Activated CD4-positive, alpha-beta T cell treated with anti-CD3 and anti-CD28 coated beads, Interleukin-2, amount 10 ng/mL, durations not matched to agents 7 days and 5 days (primary cell): ENCODE results near the gene LDLRAD3. TPM values are rescaled to one million over a fixed set of nuclear protein-coding genes. Genes with fewer than 3 reads are reported as not detected.

ENCODE experiments used
- CTCF ChIA-PET: fragments of 350-600 bp; sonication (Branson Sonifier 250); formaldehyde crosslinking; loops from one replicate; lab custom pipeline; 2021; ENCODE audit warnings: antibody characterized with exemption; lab: Charles Lee
- POLR2A ChIA-PET: fragments of 350-600 bp; sonication (Branson Sonifier 250); formaldehyde crosslinking; loops from one replicate; lab custom pipeline; 2021; ENCODE audit warnings: antibody characterized with exemption; lab: Charles Lee
- DNase-seq: peaks from one replicate; pipeline ENCODE4 v3.0.0-alpha.2; 2020
- H3K27ac Mint-ChIP-seq: one replicate; pipeline ENCODE4 v1.8.0; 2021; ENCODE audit warnings: mild to moderate bottlenecking, moderate library complexity, mixed read lengths
- H3K27me3 Mint-ChIP-seq: one replicate; pipeline ENCODE4 v1.8.0; 2021; ENCODE audit warnings: mixed read lengths
- H3K36me3 Mint-ChIP-seq: one replicate; pipeline ENCODE4 v1.8.0; 2021; ENCODE audit warnings: low read depth, mixed read lengths
- H3K4me1 Mint-ChIP-seq: one replicate; pipeline ENCODE4 v1.8.0; 2021; ENCODE audit warnings: mixed read lengths
- H3K4me3 Mint-ChIP-seq: one replicate; pipeline ENCODE4 v1.8.0; 2021; ENCODE audit warnings: mild to moderate bottlenecking, moderate library complexity, mixed read lengths
- H3K9me3 Mint-ChIP-seq: one replicate; pipeline ENCODE4 v1.8.0; 2021; ENCODE audit warnings: mixed read lengths
- total RNA-seq, 2 experiments: library from RNA; stranded (reverse); gene quantifications; one replicate each; pipeline ENCODE4 v1.2.3, GENCODE V29; 2021

The LDLRAD3 gene
- total RNA-seq, 2 experiments from 2014 or later, result 0.07 TPM; not detected in 1

DNA sequence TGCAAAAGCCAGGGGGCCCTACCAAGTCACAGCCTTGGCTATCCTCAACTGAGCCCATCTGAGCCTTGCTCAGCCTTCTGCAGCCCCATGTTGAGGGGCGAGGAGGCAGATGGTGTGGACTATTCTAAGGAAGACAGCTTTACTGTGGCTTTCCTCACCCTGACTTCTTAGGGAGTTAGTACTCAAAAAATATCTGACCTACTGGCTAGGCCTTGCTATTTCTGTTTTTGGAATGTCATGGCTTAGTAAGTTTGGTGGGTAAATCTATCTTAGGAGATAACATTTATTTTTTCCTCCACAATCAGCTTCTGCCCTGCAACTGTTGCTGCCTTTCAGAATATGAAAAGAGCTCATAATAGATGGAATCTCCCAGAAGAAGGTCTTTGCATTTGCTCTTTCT lies 80.9 kb downstream of the LDLRAD3 start:
- Mint-ChIP-seq H3K36me3 (no peaks in the 10 kb centered on the region), H3K4me3 (no peak overlapping the region), H3K27ac (no peak overlapping the region), H3K27me3 (no peaks in the 10 kb centered on the region), H3K9me3 (no peaks in the 10 kb centered on the region), H3K4me1 (no peaks in the 10 kb centered on the region)
- CTCF ChIA-PET, result interaction anchor here (1.1 kb wide), 1 partner anchor 72 kb away, joined by 3 read pairs; no protein-coding TSS in a partner anchor
- POLR2A ChIA-PET, result no interaction called here
- DNase-seq, result no peak

DNA sequence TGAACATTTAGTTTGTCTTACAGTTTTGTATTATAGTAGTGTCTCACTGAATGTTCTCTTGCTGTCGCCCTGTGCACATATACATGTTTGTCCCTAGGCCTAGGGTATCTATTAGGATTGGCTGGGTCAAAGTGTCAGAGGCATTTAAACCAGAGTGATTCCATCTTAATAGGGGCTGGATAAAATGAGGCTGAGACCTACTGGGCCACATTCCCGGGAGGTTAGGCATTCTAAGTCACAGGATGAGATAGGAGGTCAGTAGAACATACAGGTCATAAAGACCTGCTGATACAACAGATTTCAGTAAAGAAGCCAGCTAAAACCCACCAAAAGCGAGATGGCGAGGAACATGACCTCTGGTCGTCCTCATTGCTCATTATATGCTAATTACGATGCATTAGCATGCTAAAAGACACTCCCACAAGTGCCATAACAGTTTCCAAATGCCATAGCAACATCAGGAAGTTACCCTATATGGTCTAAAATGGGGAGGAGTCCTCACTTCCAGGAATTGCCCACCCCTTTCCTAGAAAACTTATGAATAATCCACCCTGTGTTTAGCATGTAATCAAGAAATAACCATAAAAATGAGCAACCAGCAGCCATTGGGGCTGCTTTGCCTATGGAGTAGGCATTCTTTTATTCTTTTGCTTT lies 82.6 kb downstream of the LDLRAD3 start:
- Mint-ChIP-seq H3K36me3 (no peaks in the 10 kb centered on the region), H3K4me1 (no peaks in the 10 kb centered on the region), H3K9me3 (no peaks in the 10 kb centered on the region), H3K27ac (no peak overlapping the region), H3K4me3 (no peak overlapping the region), H3K27me3 (no peaks in the 10 kb centered on the region)
- ChIA-PET CTCF (interaction anchor here (0.5 kb wide), 1 partner anchor 347 kb away, joined by 4 read pairs; no protein-coding TSS in a partner anchor), POLR2A (no interaction called here)
- DNase-seq, result no peak

DNA sequence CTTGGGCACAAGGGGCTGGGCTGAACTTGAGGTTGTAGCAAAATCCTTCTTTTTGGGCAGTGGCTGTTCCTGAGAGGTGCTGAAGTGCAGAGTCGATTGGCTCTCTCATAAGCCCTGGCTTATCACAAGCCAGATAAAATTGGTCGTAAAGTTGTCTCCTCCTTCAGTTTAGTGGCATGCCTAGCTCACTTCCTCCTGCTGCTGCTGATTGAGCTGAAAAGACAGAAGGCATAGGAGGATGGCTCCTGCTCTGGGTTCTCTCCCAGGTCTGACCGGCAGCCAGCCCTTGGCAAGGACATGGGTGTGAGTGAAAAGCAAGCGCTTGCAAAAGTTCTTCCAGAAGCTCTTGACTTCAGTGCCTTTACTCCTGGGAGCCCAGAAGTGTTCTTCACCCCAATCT lies 83.9 kb downstream of the LDLRAD3 start:
- Mint-ChIP-seq H3K4me1 (no peaks in the 10 kb centered on the region), H3K36me3 (no peaks in the 10 kb centered on the region), H3K27me3 (no peaks in the 10 kb centered on the region), H3K4me3 (no peak overlapping the region), H3K27ac (no peak overlapping the region), H3K9me3 (no peaks in the 10 kb centered on the region)
- ChIA-PET POLR2A (no interaction called here), CTCF (no interaction called here)
- DNase-seq, result no peak

DNA sequence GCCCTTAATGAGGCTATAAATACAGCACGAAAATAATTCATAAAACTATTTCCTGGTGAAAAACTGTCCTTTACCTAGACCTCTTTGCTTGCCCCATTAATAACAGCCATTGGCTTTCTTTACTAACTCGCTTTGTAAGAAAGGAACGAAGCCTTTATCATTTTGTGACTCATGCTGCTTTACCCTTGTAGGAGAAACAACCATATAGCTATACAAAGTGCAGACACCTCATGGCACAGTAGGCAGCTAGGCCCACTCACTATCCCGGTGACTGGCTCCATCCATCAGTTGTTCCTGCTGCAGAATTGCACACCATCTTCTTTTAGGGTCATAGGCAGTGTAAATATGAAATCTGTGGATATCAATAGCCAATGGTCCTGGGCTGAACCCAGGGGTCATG lies 85.8 kb downstream of the LDLRAD3 start:
- Mint-ChIP-seq H3K36me3 (no peaks in the 10 kb centered on the region), H3K4me1 (no peaks in the 10 kb centered on the region), H3K27me3 (no peaks in the 10 kb centered on the region), H3K9me3 (no peaks in the 10 kb centered on the region), H3K4me3 (no peak overlapping the region), H3K27ac (no peak overlapping the region)
- DNase-seq, result no peak
- POLR2A ChIA-PET, result no interaction called here
- CTCF ChIA-PET, result no interaction called here

DNA sequence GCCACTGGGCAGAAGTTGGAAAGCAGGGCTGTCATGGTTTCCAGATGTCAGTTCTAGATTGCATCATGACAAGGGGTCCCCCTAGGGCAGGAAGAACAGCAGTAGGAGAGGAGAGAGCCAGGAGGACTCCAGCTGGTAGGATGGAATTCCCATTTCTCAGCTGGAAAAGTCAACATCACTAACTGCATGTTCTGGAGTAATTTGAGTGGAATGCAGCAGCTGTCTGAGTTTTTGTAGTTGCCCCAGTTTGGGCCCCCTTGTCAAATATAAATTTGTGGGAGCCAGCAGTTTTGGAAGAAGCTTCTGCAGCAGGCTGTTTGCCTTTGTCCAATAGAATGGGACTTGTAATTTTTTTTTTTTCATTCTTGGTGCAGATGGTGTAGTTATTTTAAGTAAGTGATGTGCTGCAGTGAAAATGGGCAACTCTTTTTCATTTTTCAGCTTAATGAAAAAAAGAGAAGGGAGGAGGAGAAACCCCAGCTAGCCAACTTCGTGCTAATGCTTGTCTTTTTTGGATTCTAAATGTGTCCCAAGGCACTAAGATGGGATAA lies 86.9 kb downstream of the LDLRAD3 start:
- no peaks in the 10 kb centered on the region for H3K36me3 Mint-ChIP-seq
- no peaks in the 10 kb centered on the region for H3K27me3 Mint-ChIP-seq
- POLR2A ChIA-PET, result no interaction called here

DNA sequence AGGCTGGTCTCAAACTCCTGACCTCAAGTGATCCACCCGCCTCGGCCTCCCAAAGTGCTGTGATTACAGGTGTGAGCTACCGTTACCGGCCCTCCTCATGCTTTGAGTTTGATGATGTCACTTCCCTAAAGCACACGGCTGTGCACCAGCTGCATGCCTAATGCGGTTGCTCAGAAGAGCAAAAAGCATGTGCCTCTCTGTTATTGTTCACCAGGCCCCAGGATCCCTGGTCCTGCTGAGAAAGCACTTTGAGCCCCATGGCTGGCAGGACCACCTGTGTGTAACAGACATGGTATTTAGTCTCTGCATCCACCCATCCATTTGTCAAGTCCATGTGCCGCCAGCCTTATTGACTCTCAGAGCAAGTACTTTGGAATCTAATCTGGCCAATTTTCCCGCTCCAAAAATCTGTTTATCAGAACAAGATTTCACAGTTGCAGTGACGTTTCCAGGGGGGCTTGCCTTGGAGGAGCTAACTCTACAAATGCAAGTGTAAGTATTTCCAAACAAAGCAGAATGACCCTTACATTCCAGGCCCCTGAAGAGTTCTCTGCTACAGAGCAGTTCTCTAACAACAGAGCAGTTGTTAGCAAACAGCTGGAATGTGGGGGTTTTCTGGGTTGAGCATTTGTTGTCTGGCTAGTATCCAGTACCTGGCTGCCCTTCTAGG lies 89.4 kb downstream of the LDLRAD3 start:
- no peaks in the 10 kb centered on the region for H3K36me3 Mint-ChIP-seq
- H3K4me3 Mint-ChIP-seq, result no peak overlapping the region
- CTCF ChIA-PET, result no interaction called here
- no peaks in the 10 kb centered on the region for H3K27me3 Mint-ChIP-seq
- no peaks in the 10 kb centered on the region for H3K4me1 Mint-ChIP-seq
- no peaks in the 10 kb centered on the region for H3K9me3 Mint-ChIP-seq
- POLR2A ChIA-PET, result no interaction called here
- no peak overlapping the region for H3K27ac Mint-ChIP-seq
- no peak for DNase-seq

More for the DNA sequence above, 86.9 kb downstream of the LDLRAD3 start:
- Mint-ChIP-seq H3K27ac (no peak overlapping the region), H3K4me3 (no peak overlapping the region), H3K4me1 (no peaks in the 10 kb centered on the region), H3K9me3 (no peaks in the 10 kb centered on the region)
- no peak for DNase-seq
- CTCF ChIA-PET, result interaction anchor here (0.6 kb wide), 1 partner anchor 1558 kb away, joined by 4 read pairs; no protein-coding TSS in a partner anchor

DNA sequence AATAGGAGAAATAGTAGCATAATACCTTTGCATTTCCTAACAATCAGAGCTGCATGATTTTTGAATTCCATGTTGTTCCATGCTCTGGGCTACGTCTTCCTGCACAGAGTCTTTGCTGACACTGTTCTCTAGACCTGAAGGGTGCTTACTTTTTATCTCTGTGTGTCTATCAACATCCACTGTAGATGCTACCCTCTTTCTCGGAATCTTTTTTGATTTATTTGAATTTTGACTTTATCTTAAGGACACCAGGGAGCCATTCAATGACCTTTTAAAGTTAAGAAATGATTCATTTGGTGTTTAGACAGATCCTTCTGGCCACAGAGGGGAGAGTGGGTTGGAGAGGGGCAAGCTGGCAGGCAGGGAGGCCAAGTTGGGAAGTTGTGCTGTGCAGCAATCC lies 90.1 kb downstream of the LDLRAD3 start:
- H3K36me3 Mint-ChIP-seq, result no peaks in the 10 kb centered on the region
- no peaks in the 10 kb centered on the region for H3K4me1 Mint-ChIP-seq
- no peaks in the 10 kb centered on the region for H3K9me3 Mint-ChIP-seq
- H3K27me3 Mint-ChIP-seq, result no peaks in the 10 kb centered on the region
- DNase-seq, result no peak
- no peak overlapping the region for H3K4me3 Mint-ChIP-seq
- H3K27ac Mint-ChIP-seq, result no peak overlapping the region
- POLR2A ChIA-PET, result no interaction called here
- CTCF ChIA-PET, result no interaction called here

DNA sequence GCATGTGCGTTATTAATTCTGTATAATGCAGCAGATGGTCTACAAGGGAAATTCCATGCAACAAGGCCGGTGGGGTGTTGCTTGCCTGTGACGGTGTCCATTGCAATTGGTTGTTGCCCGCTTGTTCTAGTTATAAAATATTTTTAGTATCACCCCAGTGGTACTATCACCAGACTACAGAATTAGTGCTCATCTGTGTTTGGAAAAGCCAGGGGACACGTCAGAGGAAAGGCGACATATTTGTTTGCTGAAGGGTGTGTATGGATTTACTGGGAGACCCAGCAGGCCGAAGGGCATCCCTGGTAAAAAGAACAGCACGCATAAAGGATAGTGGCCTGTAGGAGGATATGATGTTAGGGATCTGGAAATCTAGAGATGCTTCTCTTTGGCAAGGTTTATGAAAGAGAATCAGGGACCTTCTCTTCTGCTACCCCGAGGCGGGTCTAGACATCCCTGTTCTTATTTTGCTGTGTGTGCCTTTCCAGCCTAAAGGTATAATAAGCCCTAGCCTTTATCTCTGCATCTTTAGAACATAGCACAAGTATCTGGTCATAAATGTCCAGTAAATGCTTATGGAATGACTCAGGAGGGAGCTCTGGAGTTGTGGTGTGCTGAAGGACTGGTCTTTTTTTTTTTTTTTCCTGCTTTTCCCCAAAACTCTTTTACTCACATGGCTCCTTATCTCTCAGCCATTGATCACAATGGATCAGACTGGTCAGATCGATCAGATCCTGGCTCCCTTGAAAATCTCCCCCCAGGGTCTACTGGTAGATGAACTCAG lies 90.9 kb downstream of the LDLRAD3 start:
- Mint-ChIP-seq H3K9me3 (no peaks in the 10 kb centered on the region), H3K4me1 (no peaks in the 10 kb centered on the region), H3K4me3 (no peak overlapping the region), H3K36me3 (no peaks in the 10 kb centered on the region), H3K27ac (no peak overlapping the region), H3K27me3 (no peaks in the 10 kb centered on the region)
- POLR2A ChIA-PET, result no interaction called here
- CTCF ChIA-PET, result no interaction called here
- DNase-seq, result no peak

DNA sequence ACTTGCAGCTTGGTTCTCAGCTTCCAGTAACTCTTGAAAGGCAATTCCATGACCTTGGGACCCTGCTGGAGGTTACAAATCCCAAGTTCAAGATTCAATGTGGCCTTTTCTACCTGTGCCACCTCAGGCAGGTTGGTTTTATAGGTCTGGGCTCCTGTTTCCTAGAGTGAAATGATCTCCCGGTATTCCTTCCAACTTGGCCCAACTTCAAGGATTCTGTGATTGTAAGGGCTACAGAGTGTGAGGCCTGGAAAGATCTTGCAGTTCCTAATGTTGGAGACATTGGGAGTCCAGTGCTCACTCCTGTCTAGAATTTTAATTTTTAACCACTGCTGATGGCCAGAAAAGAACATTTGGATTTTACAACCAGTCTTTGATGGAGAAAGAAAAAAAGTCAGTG lies 91.6 kb downstream of the LDLRAD3 start:
- no peak overlapping the region for H3K27ac Mint-ChIP-seq
- no peaks in the 10 kb centered on the region for H3K36me3 Mint-ChIP-seq
- ChIA-PET CTCF (no interaction called here), POLR2A (no interaction called here)
- no peaks in the 10 kb centered on the region for H3K9me3 Mint-ChIP-seq
- DNase-seq, result no peak
- H3K27me3 Mint-ChIP-seq, result no peaks in the 10 kb centered on the region
- H3K4me1 Mint-ChIP-seq, result no peaks in the 10 kb centered on the region
- H3K4me3 Mint-ChIP-seq, result no peak overlapping the region

DNA sequence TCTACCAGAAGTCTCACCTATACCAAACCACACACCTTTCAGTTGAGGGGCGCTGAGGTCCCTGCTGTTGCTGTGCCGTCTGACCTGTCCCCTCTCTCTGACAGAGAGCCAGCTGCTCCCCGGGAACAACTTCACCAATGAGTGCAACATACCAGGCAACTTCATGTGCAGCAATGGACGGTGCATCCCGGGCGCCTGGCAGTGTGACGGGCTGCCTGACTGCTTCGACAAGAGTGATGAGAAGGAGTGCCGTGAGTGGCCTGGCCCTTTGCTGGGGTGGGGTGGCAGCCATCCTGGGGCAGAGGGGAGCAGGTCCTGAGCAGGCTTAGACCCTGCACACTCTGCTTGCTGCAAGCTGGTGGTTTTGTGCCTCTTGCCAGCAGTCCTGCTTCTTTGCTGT lies 92.1 kb downstream of the LDLRAD3 start:
- H3K4me1 Mint-ChIP-seq, result no peaks in the 10 kb centered on the region
- no peak for DNase-seq
- H3K9me3 Mint-ChIP-seq, result no peaks in the 10 kb centered on the region
- H3K4me3 Mint-ChIP-seq, result no peak overlapping the region
- ChIA-PET POLR2A (no interaction called here), CTCF (no interaction called here)
- H3K27ac Mint-ChIP-seq, result no peak overlapping the region
- no peaks in the 10 kb centered on the region for H3K27me3 Mint-ChIP-seq
- H3K36me3 Mint-ChIP-seq, result no peaks in the 10 kb centered on the region

DNA sequence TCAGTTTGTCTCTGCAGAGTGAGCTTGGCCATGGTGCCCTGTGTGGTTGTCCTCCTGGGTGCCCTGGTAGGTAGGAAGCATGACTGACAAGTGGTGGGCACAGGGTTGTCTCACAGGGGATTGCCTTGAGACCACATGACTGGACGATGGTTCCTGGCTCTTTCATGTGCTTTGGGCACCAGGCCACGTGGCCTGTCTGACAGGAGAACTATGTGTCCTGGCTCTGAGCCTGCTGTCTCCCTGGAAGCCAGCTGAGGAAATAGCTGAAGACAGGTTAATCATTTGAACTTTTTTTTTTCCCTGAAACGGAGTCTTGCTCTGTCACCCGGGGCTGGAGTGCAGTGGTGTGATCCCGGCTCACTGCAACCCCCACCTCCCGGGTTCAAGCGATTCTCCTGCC lies 93.2 kb downstream of the LDLRAD3 start:
- ChIA-PET CTCF (no interaction called here), POLR2A (no interaction called here)
- Mint-ChIP-seq H3K9me3 (no peaks in the 10 kb centered on the region), H3K4me3 (no peak overlapping the region), H3K4me1 (no peaks in the 10 kb centered on the region), H3K27me3 (peaks cover 4% of the 10 kb centered on the region), H3K36me3 (no peaks in the 10 kb centered on the region), H3K27ac (no peak overlapping the region)
- no peak for DNase-seq

DNA sequence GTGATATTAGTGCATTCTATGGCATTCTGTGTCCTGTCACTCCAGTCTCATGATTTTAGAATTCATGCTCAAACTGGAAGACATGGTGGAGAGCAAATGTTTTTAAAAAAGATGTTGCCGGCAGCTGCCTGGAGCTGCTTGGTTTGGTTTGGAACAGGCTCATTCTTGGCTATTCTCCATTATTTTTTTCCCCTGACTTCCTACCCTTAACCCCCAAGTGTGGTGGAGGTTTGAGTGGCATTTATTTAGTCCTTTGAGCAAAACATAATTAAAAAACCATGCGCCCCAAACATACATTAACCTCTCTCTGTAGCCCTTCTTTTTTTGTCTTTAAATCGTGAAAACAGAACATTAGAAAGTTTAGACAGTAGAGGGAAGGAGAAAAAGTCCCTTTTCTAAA lies 94.7 kb downstream of the LDLRAD3 start:
- peaks cover 6% of the 10 kb centered on the region for H3K27me3 Mint-ChIP-seq
- POLR2A ChIA-PET, result no interaction called here
- no peaks in the 10 kb centered on the region for H3K4me1 Mint-ChIP-seq
- no peak overlapping the region for H3K4me3 Mint-ChIP-seq
- H3K36me3 Mint-ChIP-seq, result no peaks in the 10 kb centered on the region
- H3K9me3 Mint-ChIP-seq, result no peaks in the 10 kb centered on the region
- CTCF ChIA-PET, result no interaction called here
- no peak overlapping the region for H3K27ac Mint-ChIP-seq
- DNase-seq, result no peak

DNA sequence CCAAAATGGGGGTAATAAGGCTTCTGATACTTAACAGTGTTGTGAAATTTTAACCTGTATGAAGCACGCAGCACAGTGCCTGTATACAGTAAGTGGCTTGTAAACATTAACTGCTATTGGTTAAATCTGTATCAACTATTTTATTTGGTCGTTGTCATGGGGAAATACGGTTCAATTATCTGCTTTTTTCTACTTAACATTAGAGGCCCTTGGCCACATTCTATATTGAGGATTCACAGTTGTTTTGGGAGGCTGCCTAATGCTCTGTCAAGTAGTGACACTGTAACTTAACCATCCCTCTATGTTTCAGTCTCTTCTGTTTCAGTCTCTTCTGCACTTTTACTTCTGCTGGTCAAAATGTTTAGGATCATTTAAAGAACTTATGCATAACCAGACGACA lies 95.6 kb downstream of the LDLRAD3 start:
- no peak for DNase-seq
- Mint-ChIP-seq H3K4me3 (no peak overlapping the region), H3K27ac (no peak overlapping the region), H3K9me3 (no peaks in the 10 kb centered on the region), H3K27me3 (peaks cover 6% of the 10 kb centered on the region), H3K36me3 (no peaks in the 10 kb centered on the region), H3K4me1 (no peaks in the 10 kb centered on the region)
- ChIA-PET CTCF (interaction anchor here (0.7 to 0.9 kb wide), 2 partner anchors 20 to 437 kb away, joined by 4 to 5 read pairs; no protein-coding TSS in a partner anchor), POLR2A (no interaction called here)
